GM11168 (cell line): Measurements from ENCODE around the gene PGLYRP1.

Experiments
- in situ Hi-C: fragments of 300-500 bp; cut with MboI; formaldehyde crosslinking; loops from one replicate; pipeline ENCODE4 v1.12.0; 2022; ENCODE audit warnings: low sequenced_read_pairs; ENCODE audit not compliant: unreplicated experiment

Gene PGLYRP1, protein sequence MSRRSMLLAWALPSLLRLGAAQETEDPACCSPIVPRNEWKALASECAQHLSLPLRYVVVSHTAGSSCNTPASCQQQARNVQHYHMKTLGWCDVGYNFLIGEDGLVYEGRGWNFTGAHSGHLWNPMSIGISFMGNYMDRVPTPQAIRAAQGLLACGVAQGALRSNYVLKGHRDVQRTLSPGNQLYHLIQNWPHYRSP

DNA sequence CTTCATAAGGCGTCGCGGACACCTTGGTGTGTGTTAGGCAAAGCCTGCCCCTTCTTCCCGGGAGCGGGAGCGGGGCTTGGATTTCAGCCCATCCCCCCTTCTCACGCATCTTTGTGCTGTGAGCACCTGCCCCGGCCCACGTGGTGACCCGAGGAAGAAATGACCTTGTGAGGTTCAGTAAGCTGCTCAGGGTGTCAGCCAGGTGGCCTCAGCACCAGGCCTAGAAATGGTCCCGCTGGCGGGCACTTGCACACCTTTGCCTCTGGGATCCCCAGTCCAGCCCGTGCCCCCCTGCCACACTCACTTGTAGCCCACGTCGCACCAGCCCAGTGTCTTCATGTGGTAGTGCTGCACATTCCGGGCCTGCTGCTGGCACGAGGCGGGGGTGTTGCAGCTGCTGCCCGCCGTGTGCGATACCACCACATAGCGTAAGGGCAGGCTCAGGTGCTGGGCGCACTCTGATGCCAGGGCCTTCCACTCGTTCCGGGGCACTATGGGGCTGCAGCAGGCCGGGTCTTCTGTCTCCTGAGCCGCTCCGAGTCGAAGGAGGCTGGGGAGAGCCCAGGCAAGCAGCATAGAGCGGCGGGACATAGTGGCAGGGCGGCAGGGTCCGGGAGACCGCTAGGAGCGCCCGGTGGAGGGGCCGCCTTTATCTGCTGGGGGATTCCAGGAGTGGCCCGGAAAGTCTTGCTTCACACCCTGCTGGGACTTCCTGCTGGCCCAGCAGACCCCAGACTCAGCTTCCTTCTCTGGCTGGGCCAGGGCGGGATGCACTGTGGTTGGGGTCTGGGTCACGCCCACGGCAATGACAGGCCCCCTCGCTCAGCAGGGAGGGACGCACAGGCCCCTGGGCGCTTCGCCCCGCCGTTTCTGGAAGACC is at the start of gene PGLYRP1:
Gene PGLYRP1 (minus strand): TSS at position 623 of the 880 bp plus-strand sequence. CDS start 32 bp downstream, at position 591.
- in situ Hi-C loops, result no loop called here

DNA sequence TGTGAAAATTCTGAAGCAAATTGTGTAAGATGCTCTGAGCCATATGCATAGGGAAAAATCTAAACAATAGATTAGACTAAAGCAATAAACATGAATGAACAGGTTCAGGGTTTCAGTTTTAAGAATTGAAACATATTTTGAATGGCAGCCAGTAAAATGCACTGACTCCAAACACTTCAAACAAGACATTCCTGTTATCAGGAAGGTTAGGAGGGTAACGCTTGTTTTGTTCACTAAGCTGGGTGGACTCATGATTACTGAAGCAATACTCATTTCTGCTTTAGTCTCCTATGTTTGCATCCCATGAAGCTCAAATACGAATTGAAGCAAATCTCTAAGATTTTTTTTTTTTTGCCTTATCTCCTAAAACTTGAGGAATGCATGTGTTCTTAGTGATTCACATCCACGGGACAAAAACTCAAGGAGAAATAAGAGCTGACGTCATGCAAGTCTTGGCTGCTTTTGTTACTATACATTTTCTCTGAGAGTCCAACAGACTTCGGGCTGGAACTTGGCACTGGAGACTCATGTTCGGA is 47.0 kb upstream of the PGLYRP1 start:
- in situ Hi-C loops, result no loop called here

DNA sequence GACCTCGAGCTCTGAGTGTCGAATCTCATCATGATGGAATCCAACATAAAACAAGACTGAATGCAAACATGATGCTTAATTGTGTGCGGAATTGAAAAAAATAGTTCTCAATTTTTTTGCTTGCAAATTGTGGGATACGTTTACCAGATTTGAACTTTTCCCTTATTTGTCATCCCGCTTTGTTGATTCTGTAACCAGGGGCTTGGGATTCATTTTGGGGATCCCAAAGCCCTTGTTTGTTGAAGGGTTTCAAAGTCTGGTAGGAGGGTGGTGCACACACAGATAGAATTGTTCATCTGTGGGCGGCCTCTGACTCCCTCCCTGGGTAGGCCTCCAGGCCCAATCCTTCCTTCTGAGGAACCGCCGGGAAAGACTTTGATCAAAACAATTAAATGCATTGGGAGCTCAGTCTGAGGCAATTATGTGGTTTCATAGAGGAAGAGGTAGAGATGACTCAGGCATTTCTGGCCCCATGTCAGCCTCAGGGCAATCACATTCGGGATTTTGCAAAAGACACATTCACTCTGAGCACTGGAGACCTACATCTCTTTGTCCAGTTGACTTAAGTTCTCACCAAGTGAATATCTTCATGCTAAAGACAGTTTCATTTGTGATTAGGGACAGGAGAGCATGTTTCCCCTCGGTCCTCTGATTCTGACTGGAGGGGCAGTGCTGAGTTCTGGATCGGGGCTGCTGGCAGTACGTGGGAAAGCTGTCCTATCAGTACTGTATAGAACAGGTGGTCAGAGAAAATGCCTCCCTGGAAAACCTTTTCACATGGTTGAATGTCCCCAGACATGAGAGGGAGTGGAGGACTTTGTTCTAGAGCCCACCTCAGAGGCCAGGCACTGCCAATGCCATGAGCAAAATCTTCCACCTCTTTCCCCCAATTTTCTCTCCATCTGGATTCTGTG is 45.7 kb upstream of the PGLYRP1 start:
- in situ Hi-C loops, result no loop called here

DNA sequence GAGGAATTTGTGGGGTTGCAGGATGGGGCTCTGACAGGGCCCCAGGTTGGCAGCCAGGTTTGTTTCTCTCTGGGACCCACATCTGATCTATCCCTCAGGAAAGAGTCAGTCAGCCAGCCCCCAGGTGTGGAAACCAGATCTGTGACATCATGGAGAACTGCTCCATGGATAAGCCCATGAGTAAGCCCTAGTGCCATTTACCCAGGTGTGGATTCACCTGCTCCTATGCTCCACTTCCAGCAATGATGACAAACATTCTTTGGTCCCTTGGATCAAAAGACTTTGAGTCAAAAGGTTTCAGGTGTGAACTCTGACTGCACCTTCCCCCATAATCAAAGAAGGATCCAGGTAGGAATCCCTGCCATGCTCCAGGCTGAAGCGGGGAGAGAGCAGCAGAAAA is 44.8 kb upstream of the PGLYRP1 start:
- in situ Hi-C loops, result no loop called here

DNA sequence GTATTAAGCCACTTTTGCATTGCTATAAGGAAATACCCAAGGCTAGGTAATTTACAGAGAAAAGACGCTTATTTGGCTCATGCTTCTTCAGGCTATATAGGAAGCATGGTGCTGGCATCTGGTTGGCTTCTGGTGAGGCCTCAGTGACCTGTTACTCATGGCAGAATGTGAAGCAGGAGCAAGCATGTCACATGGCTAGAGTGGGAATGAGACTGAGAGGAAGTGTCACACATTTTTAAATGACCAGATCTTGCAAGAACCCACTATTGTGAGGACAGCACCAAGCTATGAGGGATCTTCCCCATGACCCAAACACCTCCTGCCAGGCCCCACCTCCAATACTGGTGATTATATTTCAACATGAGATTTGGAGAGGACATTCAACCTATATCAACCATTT is 43.6 kb upstream of the PGLYRP1 start:
- in situ Hi-C loops, result no loop called here

DNA sequence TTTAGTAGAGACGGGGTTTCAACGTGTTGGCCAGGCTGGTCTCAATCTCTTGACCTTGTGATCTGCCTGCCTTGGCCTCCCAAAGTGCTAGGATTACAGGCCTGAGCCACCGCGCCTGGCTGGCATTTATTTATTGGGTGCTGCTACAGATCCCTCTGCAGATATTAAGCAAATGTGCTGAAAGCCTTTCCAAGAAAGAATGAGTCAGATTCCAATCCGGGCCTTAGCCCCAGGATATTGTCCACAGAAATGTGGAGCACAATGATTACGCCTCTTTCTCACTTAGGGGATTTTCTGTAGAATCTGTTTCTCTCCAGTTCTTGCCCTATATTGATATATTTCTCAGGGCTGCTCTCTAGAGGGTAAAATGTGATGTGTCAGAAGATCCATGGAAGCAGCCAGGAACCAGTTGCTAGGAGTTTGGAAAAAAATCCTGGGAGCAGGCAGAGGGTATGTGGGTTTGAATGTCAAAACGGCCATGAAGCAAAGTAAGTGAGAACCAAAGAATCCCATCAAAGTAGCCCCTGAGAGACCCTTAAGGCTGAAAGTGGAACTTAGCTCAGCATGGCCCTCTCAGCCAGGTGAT is 42.7 kb upstream of the PGLYRP1 start:
- in situ Hi-C loops, result no loop called here

DNA sequence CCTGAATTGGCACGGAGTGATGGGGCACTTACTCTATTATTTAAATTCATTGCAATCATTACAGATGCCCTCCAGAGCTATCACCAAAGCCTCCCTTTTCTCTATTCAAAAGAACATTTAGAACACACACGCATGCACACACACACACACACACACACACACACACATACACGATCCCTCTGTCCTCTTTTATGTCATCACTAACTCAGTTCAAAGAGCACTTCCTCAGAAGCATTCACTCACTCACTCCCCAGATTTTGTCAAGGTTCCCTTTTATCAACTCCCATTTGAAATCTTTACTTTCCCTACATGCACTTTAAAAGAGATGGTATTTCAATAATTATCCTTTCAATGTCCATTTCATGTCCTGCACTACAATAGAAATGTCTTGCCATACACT is 40.3 kb upstream of the PGLYRP1 start:
- in situ Hi-C loops, result no loop called here

DNA sequence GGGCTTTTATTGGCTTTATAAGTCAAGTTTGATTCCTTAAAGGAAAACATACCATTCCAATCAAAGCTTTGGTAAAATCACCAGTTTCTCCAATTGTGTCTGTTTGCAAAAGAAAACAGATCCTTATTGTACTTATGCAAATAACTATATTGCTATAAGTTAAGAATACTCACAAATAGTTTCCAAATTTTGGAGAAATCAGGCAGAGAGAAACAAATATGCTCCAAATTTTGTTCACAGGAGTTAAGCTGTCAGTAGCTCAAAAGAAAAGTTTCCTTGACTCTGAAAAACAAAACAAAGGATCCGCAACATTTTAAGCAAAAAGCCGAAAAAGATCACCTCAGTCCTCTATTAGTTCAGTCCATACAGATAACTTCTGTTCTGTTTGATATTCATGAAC is 37.2 kb upstream of the PGLYRP1 start:
- in situ Hi-C loops, result no loop called here

DNA sequence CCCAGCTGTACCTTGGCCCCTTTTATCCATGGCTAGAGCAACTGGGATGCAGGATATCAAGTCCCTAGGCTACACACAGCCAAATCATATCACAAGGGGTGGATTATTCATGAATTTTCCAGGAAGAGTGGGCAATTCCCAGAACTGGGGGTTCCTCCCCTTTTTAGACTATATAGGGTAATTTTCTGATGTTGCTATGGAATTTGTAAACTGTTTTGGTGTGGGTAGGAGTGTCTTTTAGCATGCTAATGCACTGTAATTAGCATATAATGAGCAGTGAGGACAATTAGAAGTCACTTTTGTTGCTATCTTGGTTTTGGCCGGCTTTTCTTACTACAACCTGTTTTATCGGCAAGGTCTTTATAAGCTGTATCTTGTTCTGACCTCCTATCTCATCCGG is 35.9 kb upstream of the PGLYRP1 start:
- in situ Hi-C loops, result no loop called here

DNA sequence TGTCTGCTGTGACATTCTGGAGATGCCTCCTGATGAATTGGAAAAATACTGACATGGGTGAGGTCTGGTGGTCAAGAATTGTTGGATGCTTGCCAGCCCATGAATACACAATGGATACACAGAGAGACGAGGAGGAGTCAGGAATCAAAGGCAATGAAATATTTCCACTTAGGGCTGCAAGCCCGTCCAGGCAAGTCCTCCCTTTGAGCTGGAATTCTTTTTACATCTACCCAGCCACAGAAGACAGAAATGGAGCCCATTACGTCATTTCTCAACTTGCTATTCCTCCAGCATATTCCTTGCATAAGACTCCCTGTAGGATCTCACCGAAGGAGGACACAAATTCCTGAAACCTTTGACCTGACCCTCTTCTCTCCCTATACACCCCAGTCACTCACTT is 33.7 kb upstream of the PGLYRP1 start:
- in situ Hi-C loops, result no loop called here

DNA sequence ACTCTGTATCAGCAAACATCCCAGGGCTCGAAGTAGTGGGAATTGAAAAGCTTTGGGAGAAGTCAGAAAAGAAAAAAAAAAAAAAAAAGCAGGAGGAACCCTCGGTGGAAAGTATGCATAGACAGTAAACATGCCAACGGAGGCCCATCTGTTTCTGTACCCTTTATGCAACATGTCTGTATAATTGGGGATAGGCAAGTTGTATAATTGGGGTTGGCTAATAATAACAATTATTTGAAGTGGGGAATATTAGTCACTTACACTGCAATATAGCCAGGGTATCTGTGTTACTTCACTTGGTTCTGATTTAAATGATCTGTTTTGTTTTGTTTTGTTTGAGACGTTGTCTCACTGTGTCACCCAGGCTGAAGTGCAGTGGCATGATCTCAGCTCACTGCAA is 30.0 kb upstream of the PGLYRP1 start:
- in situ Hi-C loops, result no loop called here

DNA sequence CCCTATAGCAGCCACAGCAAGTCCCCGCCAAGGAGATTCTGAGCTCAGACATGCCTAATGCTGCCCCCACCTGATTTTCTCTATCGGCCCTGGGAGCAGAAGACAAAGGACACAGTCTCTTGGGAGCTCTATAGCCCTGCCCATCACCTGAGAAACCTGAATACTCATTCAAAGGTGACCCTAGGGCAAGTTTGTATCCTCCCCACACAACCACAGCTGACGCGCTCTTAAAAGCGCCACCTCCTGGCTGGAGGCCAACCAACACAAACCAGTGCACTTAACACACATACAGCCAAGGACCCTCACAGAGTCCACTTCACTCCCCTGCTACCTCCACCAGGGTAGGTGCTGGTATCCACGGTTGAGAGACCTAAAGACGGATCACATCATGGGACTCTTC is 26.7 kb upstream of the PGLYRP1 start:
- in situ Hi-C loops, result no loop called here

DNA sequence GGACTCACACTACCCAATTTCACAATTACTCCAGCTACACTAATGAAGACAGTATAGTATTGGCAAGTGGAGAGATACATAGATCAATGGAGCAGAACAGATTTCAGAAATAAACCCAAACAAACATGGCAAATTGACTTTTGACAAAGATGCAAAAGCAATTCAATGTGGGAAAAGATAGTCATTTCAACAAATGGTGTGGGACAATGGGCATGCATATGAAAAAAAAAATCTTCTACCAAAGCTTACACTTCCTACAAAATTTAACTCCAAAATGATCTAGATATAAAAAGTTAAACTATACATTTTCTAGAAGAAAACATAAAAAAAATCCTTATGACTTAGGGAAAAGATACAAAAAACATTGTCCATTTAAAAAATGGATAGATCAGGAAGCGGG is 20.7 kb upstream of the PGLYRP1 start:
- in situ Hi-C loops, result no loop called here

DNA sequence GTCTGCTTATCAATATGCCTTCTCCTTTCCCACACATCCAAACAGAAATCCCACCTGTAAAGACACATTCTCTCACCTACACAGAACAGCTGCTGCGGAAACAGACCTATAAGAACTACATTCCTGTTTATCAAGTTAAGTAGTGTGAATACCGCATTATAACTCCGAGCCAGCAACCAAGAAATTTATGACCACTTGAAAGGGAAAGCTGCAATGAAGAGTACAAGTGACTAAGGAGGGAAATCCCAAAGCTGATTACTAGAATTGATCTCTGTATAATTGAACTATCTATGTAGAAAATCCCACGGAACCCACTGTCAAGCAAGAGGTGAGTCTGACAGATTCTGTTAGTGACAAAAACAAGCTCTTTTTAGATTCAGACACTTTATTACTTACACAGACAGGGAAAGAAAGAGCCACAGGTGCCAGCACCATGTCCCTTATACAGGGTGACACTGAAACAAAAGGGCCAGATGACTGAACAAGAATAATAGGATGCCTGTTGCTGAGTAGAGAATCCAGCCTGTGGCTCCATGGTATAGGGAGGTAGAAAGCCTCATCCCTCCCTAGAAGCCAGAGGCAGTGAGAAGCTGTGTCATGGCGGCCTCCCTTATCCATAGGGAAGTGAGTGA is 19.5 kb upstream of the PGLYRP1 start:
- in situ Hi-C loops, result no loop called here

DNA sequence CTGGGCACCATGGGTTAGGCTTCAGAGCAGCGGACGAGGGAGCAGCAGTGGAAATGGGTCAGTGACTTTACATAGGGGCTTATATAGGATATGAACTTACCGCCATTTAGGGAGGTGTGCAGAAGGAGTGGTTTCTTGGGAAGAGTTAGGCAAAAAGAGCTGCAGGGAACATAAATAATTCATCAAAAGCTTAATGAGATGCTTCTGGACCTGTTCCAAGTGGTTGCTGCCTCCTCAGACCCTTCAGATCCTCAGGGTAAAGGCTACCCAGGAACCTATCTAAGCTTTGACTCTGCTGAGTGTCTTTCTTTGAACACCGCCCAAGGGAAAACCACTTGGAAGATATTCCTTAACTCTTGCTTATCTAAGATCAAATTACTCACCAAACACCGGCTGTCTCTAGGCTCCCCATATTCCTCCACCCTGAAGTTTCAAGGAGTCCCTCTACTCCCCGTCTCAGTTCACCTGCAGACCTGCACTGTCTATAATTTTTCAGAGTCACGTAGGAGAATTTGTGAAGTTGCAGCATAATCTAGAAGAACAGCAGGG is 18.2 kb upstream of the PGLYRP1 start, which contains the start of gene IGFL4:
Gene IGFL4 (minus strand): TSS at position 51 of the 549 bp plus-strand sequence. CDS start 40 bp downstream, at position 11.
- in situ Hi-C loops, result no loop called here

DNA sequence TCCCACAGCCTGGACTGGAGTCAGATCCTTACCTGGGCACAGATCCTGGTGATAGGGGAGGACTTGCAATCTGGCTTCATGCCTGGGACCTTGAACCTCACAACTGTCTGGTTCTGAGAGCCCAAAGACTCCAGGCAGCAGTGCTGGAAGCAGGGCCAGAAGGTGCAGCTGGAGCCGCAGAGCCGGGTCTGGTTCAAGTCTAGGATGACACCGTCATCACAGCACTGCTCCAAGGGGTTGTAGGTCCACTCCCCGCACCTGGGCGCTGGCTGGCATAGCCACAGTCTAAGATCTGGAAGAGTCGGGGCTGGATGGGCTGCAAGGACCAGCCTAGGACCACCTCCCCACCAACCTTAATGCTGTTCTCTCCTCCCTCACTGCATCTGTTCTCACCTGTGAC is 17.3 kb upstream of the PGLYRP1 start:
- in situ Hi-C loops, result no loop called here

DNA sequence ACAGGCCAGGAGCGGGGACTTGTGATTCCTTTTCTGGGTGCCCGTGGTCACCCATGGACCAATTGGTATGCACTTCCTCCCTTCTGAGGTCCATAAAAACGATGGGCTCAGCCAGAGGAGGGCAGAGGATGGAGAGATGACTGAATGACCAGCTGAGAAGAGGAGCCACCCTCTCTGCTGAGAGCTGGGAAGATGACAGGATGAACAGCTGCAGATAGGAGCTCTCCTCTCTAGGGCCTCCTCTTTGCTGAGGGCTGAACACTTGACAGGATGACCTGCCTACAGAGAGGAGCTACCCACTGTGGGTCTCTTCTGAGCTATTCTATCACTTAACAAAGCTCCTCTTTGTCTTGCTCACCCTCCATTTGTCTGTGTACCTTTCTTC is 13.9 kb upstream of the PGLYRP1 start:
- in situ Hi-C loops, result no loop called here

DNA sequence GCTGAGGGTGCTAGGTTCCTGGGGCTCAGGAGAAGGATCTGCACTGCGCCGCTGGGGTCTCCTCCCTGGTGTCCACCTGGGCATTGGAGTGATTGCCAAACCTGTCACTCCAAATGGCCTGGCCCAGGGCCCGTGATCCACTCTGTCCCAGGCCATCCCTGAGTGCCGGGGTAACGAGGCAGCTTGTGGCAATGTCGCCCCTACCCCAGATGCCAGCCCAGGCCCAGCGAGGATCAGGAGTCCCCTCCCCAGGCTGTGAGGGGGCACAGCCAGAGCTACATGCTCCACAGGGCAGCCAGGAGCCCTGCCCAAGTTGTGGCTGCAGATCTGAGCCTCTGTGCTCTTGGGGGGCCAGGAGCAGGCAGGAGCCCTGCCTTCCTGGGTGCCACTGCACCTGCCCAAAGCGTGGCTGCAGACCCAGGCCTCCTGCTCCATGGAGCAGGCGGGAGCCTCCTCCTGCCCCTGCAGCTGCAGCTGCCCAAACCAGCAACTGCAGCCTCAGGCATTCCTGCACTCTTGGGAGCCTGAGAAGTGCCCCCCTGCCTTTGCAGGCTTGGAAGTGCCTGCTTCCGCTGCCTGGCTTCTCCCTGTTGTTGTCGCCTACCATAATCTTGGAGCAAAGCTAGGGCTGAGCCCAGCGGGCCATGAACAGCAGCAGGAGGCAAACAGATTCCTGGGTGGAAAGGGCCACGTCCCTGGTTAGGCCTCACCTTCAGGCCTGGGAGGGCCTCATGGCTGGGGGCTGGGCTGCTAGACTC is 13.3 kb upstream of the PGLYRP1 start:
- in situ Hi-C loops, result no loop called here

DNA sequence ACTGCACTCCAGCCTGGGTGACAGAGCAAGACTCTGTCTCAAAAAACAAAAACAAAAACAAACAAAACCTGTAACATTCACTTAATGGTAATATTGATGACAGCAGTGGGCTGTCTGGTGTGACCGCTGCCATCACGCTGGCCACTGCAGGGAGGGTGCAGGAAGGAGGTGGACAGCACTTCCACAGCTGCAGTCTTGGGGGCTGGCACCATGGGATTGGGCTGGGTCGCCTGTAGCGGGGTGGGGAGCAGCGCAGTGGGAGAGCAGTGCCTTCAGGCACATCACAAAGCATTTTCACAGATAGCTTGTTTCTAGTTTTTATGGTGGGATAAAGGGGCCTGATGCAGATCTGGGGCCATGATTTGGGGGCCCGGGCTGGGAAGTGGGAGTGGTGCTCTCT is 12.7 kb upstream of the PGLYRP1 start:
- in situ Hi-C loops, result no loop called here
